H9 (cell line): ENCODE data around the gene LRRFIP2. TPM values are rescaled to one million over a fixed set of nuclear protein-coding genes. Genes with fewer than 3 reads are reported as not detected.

Experiments
- DNase-seq: peaks from one replicate; pipeline ENCODE4 v3.0.0-alpha.2; 2017
- H2AFZ ChIP-seq: one replicate; pipeline ENCODE4 v1.6.1; 2013; ENCODE audit warnings: mild to moderate bottlenecking, low read length, control low read depth, moderate library complexity
- H2AK5ac ChIP-seq: 2 replicates; pipeline ENCODE4 v1.6.1; 2013; ENCODE audit warnings: low read length, control low read depth, mixed read lengths; ENCODE audit not compliant: insufficient read length
- H2BK120ac ChIP-seq: one replicate; pipeline ENCODE4 v1.6.1; 2013; ENCODE audit warnings: low read depth, mild to moderate bottlenecking, low read length, control low read depth, inconsistent platforms; ENCODE audit not compliant: poor library complexity, severe bottlenecking
- H2BK12ac ChIP-seq: 2 replicates; pipeline ENCODE4 v1.6.1; 2013; ENCODE audit warnings: low read length, control low read depth, mixed read lengths, low read depth; ENCODE audit not compliant: insufficient read length
- H2BK15ac ChIP-seq: 2 replicates; pipeline ENCODE4 v1.6.1; 2013; ENCODE audit warnings: low read depth, low read length, control low read depth
- H2BK20ac ChIP-seq: one replicate; pipeline ENCODE4 v1.6.1; 2013; ENCODE audit warnings: low read depth, mild to moderate bottlenecking, low read length, control low read depth, inconsistent platforms; ENCODE audit not compliant: poor library complexity, severe bottlenecking
- H2BK5ac ChIP-seq: 2 replicates; pipeline ENCODE4 v1.6.1; 2013; ENCODE audit warnings: low read length, control low read depth, mixed read lengths; ENCODE audit not compliant: insufficient read length
- H3K14ac ChIP-seq: 2 replicates; pipeline ENCODE4 v1.6.1; 2013; ENCODE audit warnings: low read length, control low read depth; ENCODE audit not compliant: insufficient read depth
- H3K18ac ChIP-seq: 2 replicates; pipeline ENCODE4 v1.6.1; 2013; ENCODE audit warnings: low read depth, mild to moderate bottlenecking, mixed read lengths, low read length, control low read depth; ENCODE audit not compliant: insufficient read length
- H3K23ac ChIP-seq: 2 replicates; pipeline ENCODE4 v1.6.1; 2013; ENCODE audit warnings: low read length, control low read depth, mixed read lengths, low read depth; ENCODE audit not compliant: insufficient read length
- H3K23me2 ChIP-seq: 2 replicates; pipeline ENCODE4 v1.6.1; 2013; ENCODE audit warnings: low read depth, mild to moderate bottlenecking, mixed read lengths, low read length, control low read depth; ENCODE audit not compliant: insufficient read length, poor library complexity, severe bottlenecking
- H3K27ac ChIP-seq: 2 replicates; pipeline ENCODE4 v1.5.1; 2013; ENCODE audit warnings: low read length, control low read depth, mixed read lengths, low read depth; ENCODE audit not compliant: insufficient read length
- H3K27me3 ChIP-seq: 2 replicates; pipeline ENCODE4 v1.6.1; 2013; ENCODE audit warnings: low read length, control low read depth, inconsistent platforms; ENCODE audit not compliant: insufficient read depth
- H3K4ac ChIP-seq: 2 replicates; pipeline ENCODE4 v1.6.1; 2013; ENCODE audit warnings: low read depth, mild to moderate bottlenecking, control low read depth, inconsistent platforms, low read length, moderate library complexity
- H3K4me1 ChIP-seq: 2 replicates; pipeline ENCODE4 v1.6.1; 2013; ENCODE audit warnings: low read length, control low read depth, inconsistent platforms; ENCODE audit not compliant: insufficient read depth
- H3K4me2 ChIP-seq: 2 replicates; pipeline ENCODE4 v1.6.1; 2013; ENCODE audit warnings: low read length, control low read depth, mixed read lengths; ENCODE audit not compliant: insufficient read length, insufficient read depth
- H3K56ac ChIP-seq: 2 replicates; pipeline ENCODE4 v1.6.1; 2013; ENCODE audit warnings: low read depth, mild to moderate bottlenecking, mixed read lengths, low read length, control low read depth; ENCODE audit not compliant: insufficient read length
- H3K79me1 ChIP-seq: 2 replicates; pipeline ENCODE4 v1.6.1; 2013; ENCODE audit warnings: low read depth, mild to moderate bottlenecking, moderate library complexity, low read length, control low read depth, inconsistent platforms; ENCODE audit not compliant: insufficient read depth, poor library complexity, severe bottlenecking
- H3K79me2 ChIP-seq: 2 replicates; pipeline ENCODE4 v1.6.1; 2013; ENCODE audit warnings: low read length, control low read depth, inconsistent platforms; ENCODE audit not compliant: insufficient read depth
- H3K9ac ChIP-seq: 2 replicates; pipeline ENCODE4 v1.6.1; 2013; ENCODE audit warnings: low read length, control low read depth, mixed read lengths; ENCODE audit not compliant: insufficient read length; ENCODE audit errors: extremely low read depth
- H3K9me3 ChIP-seq: one replicate; pipeline ENCODE4 v1.6.1; 2013; ENCODE audit warnings: low read depth, low read length, inconsistent platforms; ENCODE audit not compliant: control insufficient read depth
- H3T11ph ChIP-seq: one replicate; pipeline ENCODE4 v1.6.1; 2013; ENCODE audit warnings: mild to moderate bottlenecking, low read length, control low read depth, inconsistent platforms
- H4K20me1 ChIP-seq: one replicate; pipeline ENCODE4 v1.6.1; 2013; ENCODE audit not compliant: control insufficient read depth, insufficient read length, insufficient read depth
- H4K5ac ChIP-seq: 2 replicates; pipeline ENCODE4 v1.6.1; 2013; ENCODE audit warnings: low read depth, mild to moderate bottlenecking, mixed read lengths, low read length, control low read depth; ENCODE audit not compliant: insufficient read length
- H4K8ac ChIP-seq: replicated peaks from 2 replicates; pipeline ENCODE4 v1.6.1; 2013; ENCODE audit warnings: low read length, control low read depth, mixed read lengths, low read depth; ENCODE audit not compliant: insufficient read length
- H4K91ac ChIP-seq: 2 replicates; pipeline ENCODE4 v1.6.1; 2013; ENCODE audit warnings: low read depth, mild to moderate bottlenecking, moderate library complexity, mixed read lengths, low read length, control low read depth; ENCODE audit not compliant: insufficient read length
- H3K27ac Mint-ChIP-seq, 3 experiments: 2 replicates in 2 of 3; 3 replicates in 1 of 3; pipeline ENCODE4 v1.8.0; 2020 to 2021; ENCODE audit warnings: mixed read lengths in 3 of 3, mild to moderate bottlenecking in 1 of 3, moderate library complexity in 1 of 3
- H3K27me3 Mint-ChIP-seq: 2 replicates; pipeline ENCODE4 v1.8.0; 2021; ENCODE audit warnings: low read depth, mild to moderate bottlenecking, moderate library complexity, mixed read lengths
- H3K36me3 Mint-ChIP-seq, 3 experiments: 2 replicates in 2 of 3; 3 replicates in 1 of 3; pipeline ENCODE4 v1.8.0; 2020 to 2021; ENCODE audit warnings: low read depth in 3 of 3, mixed read lengths in 3 of 3; ENCODE audit not compliant: insufficient read depth in 1 of 3
- H3K4me1 Mint-ChIP-seq, 2 experiments: 2 replicates each; pipeline ENCODE4 v1.8.0; 2020; ENCODE audit warnings: mixed read lengths in 2 of 2
- H3K4me3 Mint-ChIP-seq, 2 experiments: 2 replicates in 1 of 2; 3 replicates in 1 of 2; pipeline ENCODE4 v1.8.0; 2020 to 2021; ENCODE audit warnings: mild to moderate bottlenecking in 2 of 2, mixed read lengths in 2 of 2, moderate library complexity in 1 of 2
- H3K9me3 Mint-ChIP-seq, 2 experiments: 2 replicates in 1 of 2; 3 replicates in 1 of 2; pipeline ENCODE4 v1.8.0; 2020; ENCODE audit warnings: mild to moderate bottlenecking in 2 of 2, mixed read lengths in 2 of 2, moderate library complexity in 1 of 2
- CTCF ChIP-seq: fragments of 200-600 bp; sonication (generic); conservative IDR thresholded peaks from 3 replicates; pipeline ENCODE4 v1.8.0; 2021; ENCODE audit warnings: antibody characterized with exemption, mild to moderate bottlenecking
- WGBS: extraction: QIAGEN DNeasy Blood & Tissue Kit; methylation state at CpG from one replicate; pipeline ENCODE4 v1.1.7; 2013; ENCODE audit warnings: missing lambda C conversion rate, low lambda C conversion rate, mixed read lengths; ENCODE audit not compliant: insufficient read length; ENCODE audit errors: extremely low coverage; 5-methylcytosine and 5-hydroxymethylcytosine counted together
- total RNA-seq: library from RNA; stranded (reverse); gene quantifications from 2 replicates; pipeline ENCODE4 v1.2.1, GENCODE V29; 2021

LRRFIP2 gene
- total RNA-seq, 1 experiment from 2014 or later = 30.7 TPM

DNA sequence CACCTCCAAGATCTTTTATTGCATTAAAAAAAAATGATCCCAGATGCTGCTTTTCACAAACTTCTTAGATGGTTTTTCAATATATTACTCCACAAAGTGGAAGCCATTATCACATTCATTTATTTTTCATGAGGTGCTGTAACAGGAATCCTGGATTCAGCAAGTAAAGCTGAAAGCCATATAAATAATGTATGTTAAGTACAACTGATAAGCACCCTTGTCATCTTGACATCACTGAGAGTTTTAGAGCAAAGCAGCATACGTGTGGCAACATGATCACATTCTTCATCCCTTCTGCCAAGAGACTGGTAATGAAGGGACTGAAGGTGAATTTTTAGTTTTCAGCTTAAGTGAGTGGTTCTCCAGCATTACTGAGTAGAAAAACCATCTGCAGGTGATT lies 44.9 kb upstream of the LRRFIP2 start:
- H2BK15ac ChIP-seq = no peak overlapping the region
- H3K14ac ChIP-seq = no peak overlapping the region
- H2BK5ac ChIP-seq = no peak overlapping the region
- no peak overlapping the region for H2AFZ ChIP-seq
- no peak overlapping the region for H2BK120ac ChIP-seq
- H2BK20ac ChIP-seq = no peak overlapping the region
- H3K23me2 ChIP-seq = no peaks in the 10 kb centered on the region
- no peak overlapping the region for H3K18ac ChIP-seq
- Mint-ChIP-seq H3K4me3 (no peak overlapping the region), H3K9me3 (no peaks in the 10 kb centered on the region), H3K27me3 (peaks cover 2% of the 10 kb centered on the region), H3K27ac (no peak overlapping the region), H3K36me3 (no peaks in the 10 kb centered on the region), H3K4me1 (no peaks in the 10 kb centered on the region)
- H3K79me1 ChIP-seq = no peaks in the 10 kb centered on the region
- no peak overlapping the region for H4K5ac ChIP-seq
- H4K8ac ChIP-seq = no peak overlapping the region
- H3K4ac ChIP-seq = no peak overlapping the region
- no peak overlapping the region for H3T11ph ChIP-seq
- no peaks in the 10 kb centered on the region for H4K20me1 ChIP-seq
- no peak overlapping the region for H3K4me2 ChIP-seq
- H3K79me2 ChIP-seq = no peaks in the 10 kb centered on the region
- no peak overlapping the region for H3K9ac ChIP-seq
- no peak overlapping the region for H4K91ac ChIP-seq
- H3K56ac ChIP-seq = no peak overlapping the region
- no peak overlapping the region for H2BK12ac ChIP-seq
- no peaks in the 10 kb centered on the region for H3K4me1 ChIP-seq
- no peak for TF ChIP-seq CTCF
- H2AK5ac ChIP-seq = no peak overlapping the region
- no peak overlapping the region for H3K23ac ChIP-seq
- H3K27me3 ChIP-seq = no peaks in the 10 kb centered on the region
- H3K27ac ChIP-seq = no peak overlapping the region
- no peak for DNase-seq
- no peaks in the 10 kb centered on the region for H3K9me3 ChIP-seq
- WGBS = no CpG with 5 or more reads among the region's 1 CpG
